Measurements from ENCODE around the gene SYT6.

Gene SYT6

DNA sequence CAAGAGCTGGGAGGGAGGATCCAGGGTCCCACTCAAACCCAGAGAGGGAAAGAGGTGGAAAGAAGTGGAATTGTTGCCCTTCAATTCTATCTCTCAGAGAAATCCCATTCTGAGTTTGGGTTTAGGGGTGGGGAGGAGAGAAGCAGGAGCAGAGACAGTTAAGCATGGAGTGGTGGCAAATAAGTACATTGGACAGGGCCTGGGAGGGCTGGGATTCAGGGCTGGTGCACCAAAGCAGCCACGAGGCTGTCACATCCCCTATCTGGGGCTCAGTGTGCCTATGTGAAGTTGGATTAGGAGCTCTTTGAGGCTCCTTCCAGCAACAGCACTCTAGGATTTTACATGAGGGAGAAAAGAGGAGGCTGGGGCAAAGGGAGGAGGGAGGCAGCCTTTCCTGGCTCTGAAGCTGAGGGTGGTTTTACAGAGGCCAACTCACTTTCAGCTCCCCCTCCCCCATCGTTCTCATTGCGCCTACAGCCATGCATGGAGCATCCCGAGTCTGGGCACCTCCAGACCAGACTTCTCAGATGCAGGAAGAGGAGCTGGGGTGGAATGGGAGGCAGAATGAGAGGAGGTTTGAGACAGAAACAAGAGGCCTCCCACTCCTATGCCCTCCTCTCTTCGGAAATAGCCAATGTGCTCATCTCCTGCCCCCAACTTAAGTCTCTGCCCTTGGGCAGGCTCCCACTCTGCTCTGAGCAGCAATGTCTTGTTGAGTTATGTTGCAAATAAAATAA, 3.0 kb upstream of the SYT6 start:
- TF ChIP-seq POU2F2 (IDR thresholded peaks at IDR 0.05; ENCODE audit: low read depth, low read length): no peak
- TF ChIP-seq PAX5 (IDR thresholded peaks at IDR 0.05; ENCODE audit: insufficient read depth, low read length, severe bottlenecking): no peak
- TF ChIP-seq SPI1 (IDR thresholded peaks at IDR 0.05; ENCODE audit: low read depth, low read length): no peak
- no peak for TF ChIP-seq POLR2A (IDR thresholded peaks at IDR 0.05; ENCODE audit: low read depth, low read length)
- TF ChIP-seq POLR2AphosphoS5 (IDR thresholded peaks at IDR 0.05; ENCODE audit: low read depth, low read length): no peak
- no peak for TF ChIP-seq TAF1 (IDR thresholded peaks at IDR 0.05; ENCODE audit: low read depth, low read length)
- FAIRE-seq: no peak
- DNase-seq (ENCODE audit: insufficient read length, low spot score): no peak

DNA sequence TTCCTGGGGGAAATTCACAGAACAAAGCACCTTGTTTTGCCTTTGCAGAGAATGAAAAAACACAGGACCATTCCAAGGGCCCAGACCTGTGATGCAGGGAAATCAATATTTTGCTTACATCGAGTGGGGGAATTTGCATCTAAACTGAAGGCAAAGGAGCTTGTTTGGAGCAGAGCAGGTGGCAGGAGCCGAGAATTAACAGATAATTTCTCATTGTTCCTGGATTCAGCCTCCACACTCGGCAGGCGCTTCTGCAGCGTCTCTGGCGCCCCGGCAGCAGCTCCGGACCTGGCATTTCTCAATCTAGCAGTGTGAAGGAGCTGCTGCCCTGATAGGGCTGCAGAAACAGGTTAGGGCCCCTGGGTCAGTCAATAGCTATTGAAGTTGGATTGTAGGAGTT, 2.0 kb upstream of the SYT6 start:
- FAIRE-seq: no peak
- no peak for DNase-seq (ENCODE audit: insufficient read length, low spot score)
- TF ChIP-seq POLR2A (IDR thresholded peaks at IDR 0.05; ENCODE audit: low read depth, low read length) (no peak), POU2F2 (IDR thresholded peaks at IDR 0.05; ENCODE audit: low read depth, low read length) (no peak), SPI1 (IDR thresholded peaks at IDR 0.05; ENCODE audit: low read depth, low read length) (no peak), PAX5 (IDR thresholded peaks at IDR 0.05; ENCODE audit: insufficient read depth, low read length, severe bottlenecking) (no peak), TAF1 (IDR thresholded peaks at IDR 0.05; ENCODE audit: low read depth, low read length) (no peak)

DNA sequence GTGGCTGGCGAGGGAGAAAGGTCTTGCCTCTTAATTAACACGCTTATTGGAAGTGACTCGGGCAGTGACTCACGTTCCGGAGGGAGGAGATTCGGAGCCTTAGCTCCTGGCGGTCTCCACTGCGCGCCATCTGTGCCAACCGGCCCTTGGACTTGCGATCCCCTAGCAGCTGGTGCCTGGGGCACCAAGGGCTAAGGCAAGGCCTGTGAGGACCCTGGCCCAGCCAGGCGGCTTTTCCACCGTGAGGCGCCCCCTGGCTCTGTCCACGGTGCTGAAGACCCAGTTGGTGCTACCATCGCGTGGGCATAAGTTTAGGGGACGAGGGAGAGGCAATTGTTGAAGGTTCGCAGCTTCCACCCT, 1.3 kb upstream of the SYT6 start:
- TF ChIP-seq POLR2AphosphoS5 (IDR thresholded peaks at IDR 0.05; ENCODE audit: low read depth, low read length) (no peak), POLR2A (IDR thresholded peaks at IDR 0.05; ENCODE audit: low read depth, low read length) (no peak), SPI1 (IDR thresholded peaks at IDR 0.05; ENCODE audit: low read depth, low read length) (no peak), TAF1 (IDR thresholded peaks at IDR 0.05; ENCODE audit: low read depth, low read length) (no peak), PAX5 (IDR thresholded peaks at IDR 0.05; ENCODE audit: insufficient read depth, low read length, severe bottlenecking) (no peak), POU2F2 (IDR thresholded peaks at IDR 0.05; ENCODE audit: low read depth, low read length) (no peak)
- no peak for FAIRE-seq
- DNase-seq (ENCODE audit: insufficient read length, low spot score): no peak

DNA sequence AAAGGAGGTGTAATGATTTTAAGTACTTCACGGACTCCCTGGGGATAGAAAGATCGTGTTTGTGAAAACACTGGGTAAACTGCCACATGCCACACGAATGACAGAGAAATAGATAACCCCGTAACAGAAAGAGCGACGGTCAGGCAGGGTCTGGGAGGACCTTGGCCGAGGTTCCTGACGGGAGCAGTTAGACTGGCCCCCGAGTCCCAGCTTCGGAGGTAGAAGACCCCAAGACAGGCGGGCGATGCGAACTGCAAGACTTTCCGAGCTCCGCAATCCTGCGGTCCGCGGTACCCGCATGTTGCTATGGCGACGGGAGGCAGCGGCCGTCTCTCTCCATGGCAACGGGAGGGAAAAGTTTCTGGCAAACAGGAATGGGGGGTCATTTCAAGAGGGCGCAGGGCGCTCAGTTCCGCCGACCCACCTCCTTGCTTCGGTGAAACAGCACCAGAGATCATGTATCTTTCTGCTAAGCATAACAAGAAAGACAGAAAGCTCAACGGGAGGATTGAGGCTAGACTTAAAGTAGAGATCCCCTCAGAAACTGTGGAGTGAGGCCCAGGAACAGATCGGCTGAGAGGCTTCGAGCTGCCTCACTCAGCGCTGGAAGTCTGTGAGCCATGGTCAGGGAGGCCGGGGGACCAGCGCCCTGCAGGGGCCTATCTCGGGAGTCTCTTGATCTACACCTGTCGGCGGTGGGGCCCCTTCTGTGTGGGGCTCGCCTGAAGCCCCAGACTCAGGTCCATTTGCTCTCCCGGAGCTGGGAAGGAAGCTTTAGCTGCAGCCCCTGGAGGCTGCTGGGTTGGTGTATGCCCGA, 685 bp upstream of the SYT6 start:
- no peak for TF ChIP-seq POLR2A (IDR thresholded peaks at IDR 0.05; ENCODE audit: low read depth, low read length)
- TF ChIP-seq SPI1 (IDR thresholded peaks at IDR 0.05; ENCODE audit: low read depth, low read length): no peak
- no peak for TF ChIP-seq PAX5 (IDR thresholded peaks at IDR 0.05; ENCODE audit: insufficient read depth, low read length, severe bottlenecking)
- TF ChIP-seq TAF1 (IDR thresholded peaks at IDR 0.05; ENCODE audit: low read depth, low read length): no peak
- TF ChIP-seq POU2F2 (IDR thresholded peaks at IDR 0.05; ENCODE audit: low read depth, low read length): no peak
- TF ChIP-seq POLR2AphosphoS5 (IDR thresholded peaks at IDR 0.05; ENCODE audit: low read depth, low read length): no peak
- DNase-seq (ENCODE audit: insufficient read length, low spot score) (no peak), FAIRE-seq (no peak)

DNA sequence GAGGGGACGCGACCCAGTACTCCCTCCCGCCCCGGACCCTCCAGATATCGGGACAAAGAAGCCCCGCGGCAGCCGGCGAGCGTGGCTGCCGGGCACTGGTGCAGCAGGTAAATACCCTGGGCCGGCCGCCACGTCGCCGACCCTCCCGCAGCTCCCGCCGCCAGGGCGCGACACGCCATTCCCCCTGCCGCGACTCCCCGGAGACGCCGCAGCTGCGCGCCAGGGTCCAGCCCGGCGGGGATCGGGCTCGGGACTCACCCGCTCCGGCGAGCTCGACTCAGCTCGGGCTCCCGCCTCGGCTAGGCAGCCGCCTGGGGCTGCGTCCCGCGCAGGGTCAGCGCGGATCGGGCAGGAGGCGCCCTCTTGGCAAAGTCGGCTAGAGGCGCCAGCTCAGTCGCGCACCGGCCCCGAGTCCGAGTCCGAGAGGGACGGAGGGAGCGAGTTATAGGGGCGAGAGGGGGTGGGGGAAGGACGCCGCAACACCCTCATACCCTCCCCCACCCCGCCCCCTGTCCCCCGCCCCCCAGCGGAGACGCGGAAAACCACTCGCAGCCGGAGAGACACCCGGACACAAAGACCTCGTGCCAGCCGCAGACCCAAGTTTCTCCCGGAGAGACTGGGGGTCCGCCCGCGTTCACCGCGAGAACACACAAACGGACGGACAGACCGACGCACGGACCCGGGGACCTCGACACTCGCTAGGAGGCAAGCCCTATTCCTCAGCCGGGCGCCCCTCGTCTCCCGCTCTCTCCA, 985 bp downstream of the SYT6 start:
- DNase-seq (ENCODE audit: insufficient read length, low spot score) (peak; percentile 39), FAIRE-seq (no peak)
- TF ChIP-seq POU2F2 (IDR thresholded peaks at IDR 0.05; ENCODE audit: low read depth, low read length): no peak
- TF ChIP-seq TAF1 (IDR thresholded peaks at IDR 0.05; ENCODE audit: low read depth, low read length): no peak
- no peak for TF ChIP-seq POLR2A (IDR thresholded peaks at IDR 0.05; ENCODE audit: low read depth, low read length)
- no peak for TF ChIP-seq SPI1 (IDR thresholded peaks at IDR 0.05; ENCODE audit: low read depth, low read length)
- no peak for TF ChIP-seq POLR2AphosphoS5 (IDR thresholded peaks at IDR 0.05; ENCODE audit: low read depth, low read length)
- TF ChIP-seq PAX5 (IDR thresholded peaks at IDR 0.05; ENCODE audit: insufficient read depth, low read length, severe bottlenecking): no peak

DNA sequence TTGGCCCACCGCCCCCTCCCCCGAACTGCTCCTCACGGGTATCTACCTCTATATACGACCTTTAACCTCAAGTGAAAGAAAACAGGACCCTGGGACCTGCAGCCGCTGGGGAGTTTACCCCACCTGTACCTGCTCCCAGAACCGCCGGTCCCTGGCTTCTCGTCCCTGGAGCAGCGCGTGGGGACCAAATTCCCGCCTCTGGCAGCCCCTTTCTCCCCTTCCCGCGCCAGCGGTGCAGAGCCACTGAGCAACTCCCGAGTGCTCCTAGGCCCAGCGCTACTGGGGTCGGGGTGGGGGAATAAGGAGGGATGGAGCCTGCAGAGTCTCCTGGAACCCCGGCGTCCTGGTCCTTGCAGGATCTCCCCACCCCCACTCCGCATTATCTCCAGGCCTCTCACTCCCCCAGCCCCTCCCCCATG, 1.6 kb downstream of the SYT6 start:
- TF ChIP-seq POLR2AphosphoS5 (IDR thresholded peaks at IDR 0.05; ENCODE audit: low read depth, low read length) (no peak), POLR2A (IDR thresholded peaks at IDR 0.05; ENCODE audit: low read depth, low read length) (no peak), POU2F2 (IDR thresholded peaks at IDR 0.05; ENCODE audit: low read depth, low read length) (no peak), PAX5 (IDR thresholded peaks at IDR 0.05; ENCODE audit: insufficient read depth, low read length, severe bottlenecking) (no peak), SPI1 (IDR thresholded peaks at IDR 0.05; ENCODE audit: low read depth, low read length) (no peak), TAF1 (IDR thresholded peaks at IDR 0.05; ENCODE audit: low read depth, low read length) (no peak)

DNA sequence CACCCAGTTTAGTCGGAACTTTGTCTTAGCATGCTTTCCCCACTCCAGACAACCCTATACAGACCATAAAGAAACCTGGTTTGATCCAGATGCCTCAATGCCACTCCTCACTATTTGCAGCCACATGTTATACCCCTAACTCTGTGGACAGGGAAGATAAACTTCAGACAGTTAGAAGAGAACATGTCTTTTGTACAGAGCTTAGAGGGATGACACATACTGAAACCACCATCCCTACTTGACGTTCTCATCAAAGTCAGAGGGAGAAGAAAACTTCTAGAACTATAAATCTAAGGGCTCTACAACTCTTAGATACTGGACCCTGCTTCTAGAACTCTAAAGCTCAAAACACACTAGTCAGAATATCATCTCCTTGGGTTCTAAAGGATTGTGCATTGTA, 3.7 kb downstream of the SYT6 start:
- FAIRE-seq (no peak), DNase-seq (ENCODE audit: insufficient read length, low spot score) (no peak)
- TF ChIP-seq PAX5 (IDR thresholded peaks at IDR 0.05; ENCODE audit: insufficient read depth, low read length, severe bottlenecking): no peak
- no peak for TF ChIP-seq SPI1 (IDR thresholded peaks at IDR 0.05; ENCODE audit: low read depth, low read length)
- TF ChIP-seq POLR2AphosphoS5 (IDR thresholded peaks at IDR 0.05; ENCODE audit: low read depth, low read length): no peak
- TF ChIP-seq TAF1 (IDR thresholded peaks at IDR 0.05; ENCODE audit: low read depth, low read length): no peak
- no peak for TF ChIP-seq POU2F2 (IDR thresholded peaks at IDR 0.05; ENCODE audit: low read depth, low read length)
- TF ChIP-seq POLR2A (IDR thresholded peaks at IDR 0.05; ENCODE audit: low read depth, low read length): no peak

More for the DNA sequence above, 1.6 kb downstream of the SYT6 start:
- no peak for DNase-seq (ENCODE audit: insufficient read length, low spot score)
- no peak for FAIRE-seq

DNA sequence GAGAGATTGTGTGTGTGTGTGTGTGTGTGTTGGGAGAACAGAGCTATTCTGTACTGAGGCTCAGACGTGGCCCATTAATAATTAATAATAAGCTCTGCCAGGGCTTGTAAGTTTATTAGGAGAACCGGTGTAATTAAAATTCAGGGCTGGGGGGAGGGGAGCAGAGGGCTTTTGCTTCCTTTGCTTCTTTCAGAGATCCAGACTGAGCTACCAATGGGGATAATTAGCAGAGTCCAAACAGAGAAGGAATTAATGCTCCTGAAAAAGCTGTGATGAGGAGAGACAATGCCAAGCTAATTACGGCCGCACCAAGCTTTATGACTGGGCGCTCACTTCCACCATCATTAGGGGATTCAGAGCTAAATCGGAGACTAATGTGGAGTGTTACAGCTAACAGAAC, 4.5 kb downstream of the SYT6 start:
- FAIRE-seq (no peak), DNase-seq (ENCODE audit: insufficient read length, low spot score) (no peak)
- TF ChIP-seq POLR2AphosphoS5 (IDR thresholded peaks at IDR 0.05; ENCODE audit: low read depth, low read length) (no peak), PAX5 (IDR thresholded peaks at IDR 0.05; ENCODE audit: insufficient read depth, low read length, severe bottlenecking) (no peak)

DNA sequence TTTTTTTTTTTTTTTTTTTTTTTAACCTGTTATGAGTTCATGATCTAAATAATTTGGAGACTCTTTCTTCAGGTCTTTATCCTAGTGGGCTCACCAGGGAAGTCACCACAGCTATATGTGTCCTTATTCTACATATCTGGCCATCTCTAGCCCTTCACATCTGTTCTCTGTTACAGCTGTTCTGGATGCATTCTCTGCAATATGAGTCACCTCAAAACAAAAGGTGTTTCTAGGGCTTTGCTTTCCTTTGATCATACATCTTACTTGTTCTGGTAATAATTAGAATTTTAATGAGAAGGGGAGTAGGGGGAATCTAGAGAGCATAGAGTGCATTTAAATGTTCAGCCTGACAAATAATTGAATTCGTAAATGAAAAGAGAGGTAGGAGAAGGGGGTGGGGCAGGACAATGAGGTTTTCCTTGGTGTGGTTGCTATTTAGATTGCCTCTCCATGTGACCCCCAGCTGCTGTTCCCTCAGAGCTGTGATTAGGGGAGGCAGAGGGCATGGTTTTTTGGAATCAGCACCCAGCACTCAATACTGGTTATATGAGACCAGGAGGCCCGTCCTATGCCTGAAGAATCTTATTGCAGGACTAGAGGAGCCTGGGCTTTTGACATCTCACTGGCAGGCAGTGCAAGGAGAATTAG, 8.0 kb downstream of the SYT6 start:
- FAIRE-seq: no peak
- DNase-seq (ENCODE audit: insufficient read length, low spot score): no peak
- TF ChIP-seq POLR2A (IDR thresholded peaks at IDR 0.05; ENCODE audit: low read depth, low read length) (no peak), PAX5 (IDR thresholded peaks at IDR 0.05; ENCODE audit: insufficient read depth, low read length, severe bottlenecking) (no peak), TAF1 (IDR thresholded peaks at IDR 0.05; ENCODE audit: low read depth, low read length) (no peak)
